ENCODE results near the gene HSH2D.

HSH2D gene

GRCh38 chr19:16202320-16203255, 59.1 kb downstream of the HSH2D start:
- H3K4me3 ChIP-seq (ENCODE audit: low read length in 2 of 2) = no peak overlapping the region
- H3K4me2 ChIP-seq (ENCODE audit: insufficient read depth, low read length, poor library complexity, severe bottlenecking) = no peak overlapping the region
- no peak for DNase-seq (ENCODE audit: low spot score)
- peaks cover 2 to 3% of the 10 kb centered on the region in 2 donors for H3K4me1 ChIP-seq (ENCODE audit: control insufficient read depth in 2 of 2, insufficient read depth in 1 of 2, low read depth in 1 of 2, low read length in 2 of 2)
- H2BK15ac ChIP-seq (ENCODE audit: low read length) = no peak overlapping the region
- H3K27me3 ChIP-seq (ENCODE audit: control insufficient read depth in 3 of 3, insufficient read depth in 3 of 3, low read depth in 1 of 3, low read length in 3 of 3) = no peaks in the 10 kb centered on the region
- no peak overlapping the region for H2AK5ac ChIP-seq (ENCODE audit: low read depth, low read length)
- H4K8ac ChIP-seq (ENCODE audit: low read depth, low read length) = no peak overlapping the region
- no peak overlapping the region for H3K23ac ChIP-seq (ENCODE audit: low read depth, low read length, poor library complexity)
- H2BK12ac ChIP-seq (ENCODE audit: low read length) = no peak overlapping the region
- H2BK120ac ChIP-seq (ENCODE audit: low read depth, low read length) = no peak overlapping the region
- H3K36me3 ChIP-seq (replicated peaks in 1 of 2; ENCODE audit: control insufficient read depth in 2 of 2, insufficient read depth in 2 of 2, low read length in 2 of 2) = peaks cover 32 to 74% of the 10 kb centered on the region in 2 donors
- H3K9me3 ChIP-seq (replicated peaks in 1 of 2; ENCODE audit: control insufficient read depth in 2 of 2, insufficient read depth in 1 of 2, low read depth in 1 of 2, low read length in 2 of 2) = no peaks in the 10 kb centered on the region
- H3K79me1 ChIP-seq (ENCODE audit: low read depth, low read length) = peaks cover 9% of the 10 kb centered on the region
- H3K4ac ChIP-seq (ENCODE audit: low read length) = no peak overlapping the region
- no peak overlapping the region for H3K27ac ChIP-seq (replicated peaks; ENCODE audit: low read length)
- no peak overlapping the region for H2AFZ ChIP-seq (ENCODE audit: low read length)
- H2BK5ac ChIP-seq (ENCODE audit: low read length) = no peak overlapping the region
- H3K9ac ChIP-seq (ENCODE audit: low read depth, low read length, poor library complexity) = no peak overlapping the region
- no peak overlapping the region for H3K14ac ChIP-seq (ENCODE audit: low read length)
- H3K18ac ChIP-seq (ENCODE audit: low read length) = no peak overlapping the region
- no peak overlapping the region for H4K91ac ChIP-seq (ENCODE audit: low read depth, low read length, poor library complexity)
- no CpG with 5 or more reads among the region's 22 CpGs for whole genome bisulfite sequencing, 2 donors (ENCODE audit: extremely low coverage in 2 of 2, insufficient read length in 2 of 2, insufficient replicate concordance in 1 of 2)

DNA sequence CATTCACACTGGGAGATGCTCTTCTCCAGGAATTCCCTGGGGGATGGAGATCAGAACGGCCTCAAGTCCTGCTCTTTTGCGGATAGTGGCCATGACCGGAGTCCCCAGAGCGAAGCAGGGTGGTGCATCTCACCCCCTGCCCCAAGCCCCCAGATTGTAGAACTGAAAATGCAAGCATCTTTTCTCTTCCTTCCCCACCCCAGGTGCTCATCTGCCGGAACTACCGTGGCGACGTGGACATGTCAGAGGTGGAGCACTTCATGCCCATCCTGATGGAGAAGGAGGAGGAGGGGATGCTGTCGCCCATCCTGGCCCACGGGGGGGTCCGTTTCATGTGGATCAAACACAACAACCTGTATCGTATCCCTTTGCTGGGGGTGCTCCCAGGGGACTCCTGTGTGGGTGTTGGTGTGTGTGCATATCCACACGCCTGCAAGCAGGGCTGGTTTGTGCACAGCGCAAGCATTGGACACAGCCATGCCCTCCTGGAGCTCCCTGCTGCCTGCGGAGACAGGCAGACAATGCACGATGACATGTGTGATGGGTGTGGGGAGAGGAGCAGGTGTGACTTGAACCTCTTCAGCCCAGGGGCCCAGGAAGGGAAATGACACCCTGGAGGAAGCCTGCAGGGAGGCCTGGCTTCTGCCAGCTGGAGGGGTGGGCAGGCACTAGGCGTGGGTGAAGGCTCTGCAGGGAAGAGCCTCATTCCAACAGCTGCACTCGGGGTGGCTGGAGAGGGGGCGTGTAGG, 59.9 kb downstream of the HSH2D start:
- Histone ChIP-seq H3K4me2 (ENCODE audit: insufficient read depth, low read length, poor library complexity, severe bottlenecking) (no peak overlapping the region), H3K27ac (replicated peaks; ENCODE audit: low read length) (no peak overlapping the region), H3K36me3 (replicated peaks in 1 of 2; ENCODE audit: control insufficient read depth in 2 of 2, insufficient read depth in 2 of 2, low read length in 2 of 2) (peaks cover 38 to 82% of the 10 kb centered on the region in 2 donors), H3K9me3 (replicated peaks in 1 of 2; ENCODE audit: control insufficient read depth in 2 of 2, insufficient read depth in 1 of 2, low read depth in 1 of 2, low read length in 2 of 2) (no peaks in the 10 kb centered on the region), H2AFZ (ENCODE audit: low read length) (no peak overlapping the region), H3K4ac (ENCODE audit: low read length) (no peak overlapping the region), H2AK5ac (ENCODE audit: low read depth, low read length) (no peak overlapping the region), H3K18ac (ENCODE audit: low read length) (no peak overlapping the region), H2BK120ac (ENCODE audit: low read depth, low read length) (no peak overlapping the region), H4K91ac (ENCODE audit: low read depth, low read length, poor library complexity) (no peak overlapping the region), H3K9ac (ENCODE audit: low read depth, low read length, poor library complexity) (peak overlapping the region; percentile 17), H3K79me1 (ENCODE audit: low read depth, low read length) (peaks cover 7% of the 10 kb centered on the region), H2BK15ac (ENCODE audit: low read length) (no peak overlapping the region), H3K27me3 (ENCODE audit: control insufficient read depth in 3 of 3, insufficient read depth in 3 of 3, low read depth in 1 of 3, low read length in 3 of 3) (no peaks in the 10 kb centered on the region), H2BK12ac (ENCODE audit: low read length) (no peak overlapping the region), H3K4me3 (ENCODE audit: low read length in 2 of 2) (no peak overlapping the region), H4K8ac (ENCODE audit: low read depth, low read length) (no peak overlapping the region), H3K4me1 (ENCODE audit: control insufficient read depth in 2 of 2, insufficient read depth in 1 of 2, low read depth in 1 of 2, low read length in 2 of 2) (peaks cover 2 to 3% of the 10 kb centered on the region in 2 donors), H3K14ac (ENCODE audit: low read length) (no peak overlapping the region), H2BK5ac (ENCODE audit: low read length) (no peak overlapping the region), H3K23ac (ENCODE audit: low read depth, low read length, poor library complexity) (no peak overlapping the region)
- DNase-seq (ENCODE audit: low spot score) = no peak
- no CpG with 5 or more reads among the region's 19 CpGs for WGBS, 2 donors (ENCODE audit: extremely low coverage in 2 of 2, insufficient read length in 2 of 2, insufficient replicate concordance in 1 of 2)

- Histone ChIP-seq H2BK5ac (ENCODE audit: low read length) (no peak overlapping the region), H3K27ac (replicated peaks; ENCODE audit: low read length) (no peak overlapping the region), H3K79me1 (ENCODE audit: low read depth, low read length) (peaks cover 5% of the 10 kb centered on the region), H3K27me3 (ENCODE audit: control insufficient read depth in 3 of 3, insufficient read depth in 3 of 3, low read depth in 1 of 3, low read length in 3 of 3) (no peaks in the 10 kb centered on the region), H2BK120ac (ENCODE audit: low read depth, low read length) (no peak overlapping the region), H4K8ac (ENCODE audit: low read depth, low read length) (no peak overlapping the region), H3K4me1 (ENCODE audit: control insufficient read depth in 2 of 2, insufficient read depth in 1 of 2, low read depth in 1 of 2, low read length in 2 of 2) (no peaks in the 10 kb centered on the region), H3K23ac (ENCODE audit: low read depth, low read length, poor library complexity) (no peak overlapping the region), H3K4me3 (ENCODE audit: low read length in 2 of 2) (no peak overlapping the region), H4K91ac (ENCODE audit: low read depth, low read length, poor library complexity) (no peak overlapping the region), H3K9me3 (replicated peaks in 1 of 2; ENCODE audit: control insufficient read depth in 2 of 2, insufficient read depth in 1 of 2, low read depth in 1 of 2, low read length in 2 of 2) (no peaks in the 10 kb centered on the region), H3K18ac (ENCODE audit: low read length) (no peak overlapping the region), H2BK15ac (ENCODE audit: low read length) (no peak overlapping the region), H3K14ac (ENCODE audit: low read length) (no peak overlapping the region), H2BK12ac (ENCODE audit: low read length) (no peak overlapping the region), H3K36me3 (replicated peaks in 1 of 2; ENCODE audit: control insufficient read depth in 2 of 2, insufficient read depth in 2 of 2, low read length in 2 of 2) (peaks cover 42 to 88% of the 10 kb centered on the region in 2 donors), H2AFZ (ENCODE audit: low read length) (no peak overlapping the region), H3K9ac (ENCODE audit: low read depth, low read length, poor library complexity) (peak overlapping the region; percentile 17), H2AK5ac (ENCODE audit: low read depth, low read length) (no peak overlapping the region), H3K4ac (ENCODE audit: low read length) (no peak overlapping the region), H3K4me2 (ENCODE audit: insufficient read depth, low read length, poor library complexity, severe bottlenecking) (no peak overlapping the region)
- DNase-seq (ENCODE audit: low spot score) = no peak
- no CpG with 5 or more reads among the region's 5 CpGs for WGBS, 2 donors (ENCODE audit: extremely low coverage in 2 of 2, insufficient read length in 2 of 2, insufficient replicate concordance in 1 of 2)
Observed at GRCh38 chr19:16204005-16204294, 60.5 kb downstream of the HSH2D start.

All from neuronal stem cell (in vitro differentiated cells).